HEK293 (cell line): Measurements from ENCODE around the gene CENPF.

ENCODE experiments used
- CTCF ChIA-PET: fragments of 350-600 bp; formaldehyde crosslinking; extraction: SDS; loops from one replicate; lab custom pipeline; 2021; ENCODE audit warnings: antibody characterized with exemption; lab: Yijun Ruan, JAX
- POLR2A ChIA-PET: fragments of 300-600 bp; formaldehyde crosslinking; extraction: SDS; loops from one replicate; lab custom pipeline; 2020; ENCODE audit warnings: antibody characterized with exemption, inconsistent platforms; lab: Yijun Ruan, JAX
- H3K27ac ChIP-seq: fragments of 200-500 bp; sonication (Bioruptor generic); 2 replicates; pipeline ENCODE4 v1.5.1; 2014; ENCODE audit warnings: low read depth, low read length, control low read depth, inconsistent platforms; ENCODE audit errors: extremely low read depth
- H3K36me3 ChIP-seq, 2 experiments: fragments of 200-500 bp in 1 of 2; sonication (Bioruptor generic) in 1 of 2; 1 replicate in 1 of 2; 2 replicates in 1 of 2; pipeline ENCODE4 v1.5.1; 2014 to 2017; ENCODE audit warnings: inconsistent platforms in 2 of 2, low read length in 2 of 2; ENCODE audit not compliant: control insufficient read depth in 2 of 2, insufficient read depth in 1 of 2
- H3K4me1 ChIP-seq: fragments of 200-500 bp; sonication (Bioruptor generic); 2 replicates; pipeline ENCODE4 v1.5.1; 2014; ENCODE audit warnings: mild to moderate bottlenecking, low read length, inconsistent platforms; ENCODE audit not compliant: control insufficient read depth, insufficient read depth
- H3K4me3 ChIP-seq: 2 replicates; pipeline ENCODE4 v1.5.1; 2011; ENCODE audit warnings: low read depth, mild to moderate bottlenecking, control low read depth, low read length, moderate library complexity
- H3K9me3 ChIP-seq: fragments of 200-500 bp; sonication (Bioruptor generic); 2 replicates; pipeline ENCODE4 v1.5.1; 2014; ENCODE audit warnings: low read depth, low read length, inconsistent platforms; ENCODE audit not compliant: control insufficient read depth, insufficient read depth
- AEBP2 ChIP-seq: fragments of 450-650 bp; formaldehyde crosslinking; IDR thresholded peaks from 2 replicates; pipeline ENCODE4 v1.5.1; 2016; ENCODE audit warnings: missing biosample characterization, missing genetic modification characterization, borderline replicate concordance
- ATF2 ChIP-seq: fragments of 450-650 bp; formaldehyde crosslinking; IDR thresholded peaks from 2 replicates; pipeline ENCODE4 v1.5.1; 2016; ENCODE audit warnings: missing biosample characterization, missing genetic modification characterization, low read depth
- PRDM2 ChIP-seq: fragments of 450-650 bp; formaldehyde crosslinking; IDR thresholded peaks from 2 replicates; pipeline ENCODE4 v1.5.1; 2016; ENCODE audit warnings: missing biosample characterization, missing genetic modification characterization, borderline replicate concordance
- TSHZ1 ChIP-seq: fragments of 450-650 bp; formaldehyde crosslinking; IDR thresholded peaks from 2 replicates; pipeline ENCODE4 v1.5.1; 2016; ENCODE audit warnings: missing biosample characterization, missing genetic modification characterization, borderline replicate concordance
- YY2 ChIP-seq: fragments of 450-650 bp; formaldehyde crosslinking; IDR thresholded peaks from 2 replicates; pipeline ENCODE4 v1.5.1; 2016; ENCODE audit warnings: missing biosample characterization, missing genetic modification characterization
- ZBTB26 ChIP-seq: fragments of 450-650 bp; formaldehyde crosslinking; optimal IDR thresholded peaks from 2 replicates; pipeline ENCODE3; 2016; ENCODE audit warnings: missing biosample characterization, mild to moderate bottlenecking, missing genetic modification characterization
- ZFP69B ChIP-seq: fragments of 450-650 bp; formaldehyde crosslinking; IDR thresholded peaks from 2 replicates; pipeline ENCODE4 v1.5.1; 2016; ENCODE audit warnings: missing biosample characterization, missing genetic modification characterization
- ZNF10 ChIP-seq: fragments of 450-650 bp; formaldehyde crosslinking; IDR thresholded peaks from 2 replicates; pipeline ENCODE4 v1.5.1; 2017; ENCODE audit warnings: missing biosample characterization, missing genetic modification characterization
- ZNF350 ChIP-seq: fragments of 450-650 bp; formaldehyde crosslinking; IDR thresholded peaks from 2 replicates; pipeline ENCODE4 v1.5.0; 2017; ENCODE audit warnings: missing biosample characterization, mild to moderate bottlenecking, missing genetic modification characterization
- ZNF571 ChIP-seq: fragments of 450-650 bp; formaldehyde crosslinking; IDR thresholded peaks from 2 replicates; pipeline ENCODE4 v1.5.0; 2017; ENCODE audit warnings: missing biosample characterization, missing genetic modification characterization
- ZNF596 ChIP-seq: fragments of 450-650 bp; IDR thresholded peaks from 2 replicates; pipeline ENCODE4 v1.5.0; 2018; ENCODE audit warnings: missing biosample characterization, mild to moderate bottlenecking, missing genetic modification characterization, moderate library complexity
- ZNF600 ChIP-seq: fragments of 450-650 bp; formaldehyde crosslinking; IDR thresholded peaks from 2 replicates; pipeline ENCODE4 v1.5.1; 2016; ENCODE audit warnings: missing biosample characterization, missing genetic modification characterization
- ZNF639 ChIP-seq: fragments of 450-650 bp; formaldehyde crosslinking; IDR thresholded peaks from 2 replicates; pipeline ENCODE4 v1.5.1; 2016; ENCODE audit warnings: missing biosample characterization, missing genetic modification characterization
- ZSCAN16 ChIP-seq: fragments of 450-650 bp; formaldehyde crosslinking; IDR thresholded peaks from 2 replicates; pipeline ENCODE4 v1.5.1; 2016; ENCODE audit warnings: missing biosample characterization, missing genetic modification characterization

The CENPF gene

GRCh38 chr1:214636436-214636835, 33.4 kb downstream of the CENPF start (continued):
- TF ChIP-seq ZBTB26 (tag by site-specific recombination) (no peak), ZNF596 (tag by site-specific recombination) (no peak), PRDM2 (no peak), ZNF10 (tag by site-specific recombination) (no peak), YY2 (tag by site-specific recombination) (no peak)

GRCh38 chr1:214637125-214637524, 34.1 kb downstream of the CENPF start:
- no peak overlapping the region for H3K4me3 ChIP-seq
- no peaks in the 10 kb centered on the region for H3K9me3 ChIP-seq
- no peaks in the 10 kb centered on the region for H3K4me1 ChIP-seq
- no peak overlapping the region for H3K27ac ChIP-seq
- H3K36me3 ChIP-seq: peaks cover 38 to 100% of the 10 kb centered on the region in 2 experiments; a peak in 2 of 3 replicates
- TF ChIP-seq ZNF639 (tag by site-specific recombination): no peak
- POLR2A ChIA-PET: no interaction called here
- CTCF ChIA-PET: interaction anchor here (0.6 to 5.2 kb wide), 9 partner anchors 10 to 1006 kb away, joined by 3 to 50 read pairs (median 4); no protein-coding TSS in a partner anchor

- Histone ChIP-seq H3K4me3 (no peak overlapping the region), H3K36me3 (peaks cover 30 to 100% of the 10 kb centered on the region in 2 experiments; a peak in 2 of 3 replicates), H3K4me1 (no peaks in the 10 kb centered on the region), H3K9me3 (no peaks in the 10 kb centered on the region), H3K27ac (no peak overlapping the region)
- TF ChIP-seq AEBP2 (no peak), ZNF600 (tag by site-specific recombination) (no peak), ZNF350 (tag by site-specific recombination) (no peak), TSHZ1 (tag by site-specific recombination) (no peak), ATF2 (tag by site-specific recombination) (no peak), ZNF571 (tag by site-specific recombination) (no peak), ZSCAN16 (tag by site-specific recombination) (no peak), ZFP69B (no peak)
- CTCF ChIA-PET: interaction anchor here (0.6 to 5.2 kb wide), 23 partner anchors 10 to 1521 kb away, joined by 3 to 50 read pairs (median 4); no protein-coding TSS in a partner anchor
- POLR2A ChIA-PET: no interaction called here
Measured at GRCh38 chr1:214637722-214638458, 34.9 kb downstream of the CENPF start.
